ENCODE data around the gene ST6GAL1. TPM values are rescaled to one million over a fixed set of nuclear protein-coding genes. Genes with fewer than 3 reads are reported as not detected.
"Not testable (repeated sequence)": the region's sequence is repeated elsewhere in the genome, so short reads cannot be mapped to it uniquely, and the experiment has no call there.

ST6GAL1 gene
- total RNA-seq, 4 donors from 2014 or later = 51.3 to 113 (median 65.5) TPM

DNA sequence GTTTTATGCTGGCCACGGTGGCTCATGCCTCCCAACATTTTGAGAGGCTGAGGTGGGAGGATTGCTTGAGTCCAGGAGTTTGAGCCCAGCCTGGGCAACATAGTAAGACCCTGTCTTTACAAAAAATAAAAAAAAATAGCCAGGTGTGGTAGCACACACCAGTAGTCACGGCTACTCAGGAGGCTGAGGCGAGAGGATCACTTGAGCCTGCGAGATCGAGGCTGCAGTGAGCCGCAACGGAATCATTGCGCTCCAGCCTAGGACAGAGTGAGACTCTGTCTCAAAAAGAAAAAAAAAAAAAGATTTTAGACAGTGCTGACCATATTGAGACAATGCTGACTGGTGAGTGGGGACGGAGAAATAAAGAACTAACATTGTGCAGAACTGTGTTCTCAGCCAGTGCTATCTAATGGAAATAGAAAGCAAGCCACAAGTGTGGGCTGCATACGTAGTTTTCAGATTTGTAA lies 67.2 kb downstream of the ST6GAL1 start:
- ATAC-seq (ENCODE audit: low FRiP score) = no peak
- no peak for TF ChIP-seq CTCF (IDR thresholded peaks at IDR 0.05)
- no peak for DNase-seq (ENCODE audit: low spot score)

DNA sequence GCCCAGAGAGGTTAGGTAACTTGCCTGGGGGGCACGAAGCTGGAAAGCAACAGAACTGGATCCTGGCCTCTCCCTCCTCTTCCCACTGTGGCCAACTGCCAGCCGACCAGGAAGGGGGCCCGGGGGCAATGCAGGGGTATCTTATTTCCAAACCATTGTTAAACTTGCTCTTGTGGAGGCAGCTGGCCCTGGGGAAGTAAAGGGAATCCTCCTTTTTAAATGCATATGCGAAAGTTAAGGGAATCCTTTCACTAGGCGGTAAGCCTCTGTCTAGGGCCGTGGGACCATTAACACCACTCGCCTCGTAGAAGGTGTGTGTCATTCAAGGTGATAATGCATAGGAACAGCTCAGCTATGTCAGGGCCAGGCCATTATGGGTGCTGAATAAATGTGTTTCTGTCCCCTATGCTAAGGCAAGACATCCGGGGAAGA lies 68.6 kb downstream of the ST6GAL1 start:
- DNase-seq (ENCODE audit: low spot score) = no peak
- no peak for TF ChIP-seq CTCF (IDR thresholded peaks at IDR 0.05)
- ATAC-seq (ENCODE audit: low FRiP score) = no peak

DNA sequence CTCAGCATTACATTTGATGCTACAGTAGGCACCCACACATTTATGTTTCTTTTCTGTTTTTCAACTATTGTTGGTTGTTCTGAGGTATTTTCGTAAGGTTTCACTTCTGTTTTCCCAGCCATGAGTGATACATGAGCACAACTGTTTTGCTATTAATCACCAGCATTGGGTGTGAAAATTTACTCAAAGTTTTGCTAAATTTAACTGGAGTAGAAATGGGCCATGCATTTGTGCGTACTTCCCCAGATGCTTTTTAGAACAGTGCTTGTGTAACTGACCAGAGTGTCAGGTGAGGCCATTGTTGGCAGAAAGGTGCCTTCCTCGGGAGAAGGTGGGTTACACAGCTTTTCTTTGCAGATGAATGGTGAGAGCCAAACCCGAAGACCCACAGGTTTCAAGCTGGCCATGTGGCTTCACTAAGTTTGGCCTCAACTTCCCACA lies 70.4 kb downstream of the ST6GAL1 start:
- DNase-seq (ENCODE audit: low spot score) = no peak
- no peak for TF ChIP-seq CTCF (IDR thresholded peaks at IDR 0.05)
- no peak for ATAC-seq (ENCODE audit: low FRiP score)

DNA sequence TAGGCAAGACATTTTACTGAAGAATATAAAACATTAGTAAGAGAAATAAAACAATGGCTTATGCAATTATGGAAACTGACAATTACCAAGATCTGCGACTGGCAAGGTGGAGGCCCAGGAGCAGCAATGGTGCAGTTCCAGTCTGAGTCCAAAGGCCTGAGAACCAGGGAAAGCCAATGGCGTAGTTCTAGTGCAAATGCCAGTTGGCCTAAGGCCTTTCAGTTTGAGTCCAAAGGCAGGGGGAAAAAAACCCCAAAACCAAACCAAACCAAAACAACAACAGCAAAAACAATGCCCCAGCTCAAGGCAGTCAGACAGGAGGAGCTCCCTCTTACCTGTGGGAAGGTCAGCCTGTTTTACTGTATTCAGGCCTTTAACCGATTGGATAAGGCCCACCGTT lies 72.6 kb downstream of the ST6GAL1 start:
- ATAC-seq (ENCODE audit: low FRiP score) (no peak), DNase-seq (ENCODE audit: low spot score) (no peak)
- TF ChIP-seq CTCF (IDR thresholded peaks at IDR 0.05) = no peak

- no peak for TF ChIP-seq CTCF (IDR thresholded peaks at IDR 0.05)
- no peak for ATAC-seq (ENCODE audit: low FRiP score)
- no peak for DNase-seq (ENCODE audit: low spot score)
Observed at GRCh38 chr3:187005827-187006481, 75.6 kb downstream of the ST6GAL1 start.

- no peak for ATAC-seq (ENCODE audit: low FRiP score)
- DNase-seq (ENCODE audit: low spot score) = no peak
- TF ChIP-seq CTCF (IDR thresholded peaks at IDR 0.05) = no peak
Observed at GRCh38 chr3:187006864-187007630, 76.7 kb downstream of the ST6GAL1 start.

DNA sequence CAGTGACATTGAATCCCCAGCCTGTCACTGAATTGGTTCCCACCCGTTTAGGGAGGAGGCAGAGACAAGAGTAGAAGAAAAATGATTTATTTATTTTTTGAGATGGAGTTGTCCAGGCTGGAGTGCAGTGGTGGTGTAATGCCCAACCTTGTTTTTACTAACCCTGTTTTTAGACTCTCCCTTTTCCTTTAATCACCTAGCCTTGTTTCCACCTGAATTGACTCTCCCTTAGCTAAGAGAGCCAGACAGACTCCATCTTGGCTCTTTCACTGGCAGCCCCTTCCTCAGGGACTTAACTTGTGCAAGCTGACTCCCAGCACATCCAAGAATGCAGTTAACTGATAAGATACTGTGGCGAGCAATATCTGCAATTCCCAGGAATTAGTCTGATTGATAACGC lies 80.1 kb downstream of the ST6GAL1 start:
- not testable (repeated sequence) for ATAC-seq (ENCODE audit: low FRiP score); DNase-seq (ENCODE audit: low spot score)
